SU-DHL-6 (cell line): ENCODE measurements around the gene ZFYVE27.
A peak's percentile ranks its signal among the peaks of the same experiment; 100 is the strongest.

Experiments
- H2AFZ ChIP-seq: fragments of 200-600 bp; sonication (generic); 2 replicates; pipeline ENCODE4 v1.6.1; 2014; ENCODE audit warnings: low read depth, mild to moderate bottlenecking, moderate library complexity, mixed read lengths, antibody characterized with exemption, low read length; ENCODE audit not compliant: severe bottlenecking
- H3F3A ChIP-seq: fragments of 200-600 bp; shearing (Covaris generic); 2 replicates; pipeline ENCODE4 v1.6.0; 2016; ENCODE audit warnings: antibody characterized with exemption, mild to moderate bottlenecking; ENCODE audit not compliant: insufficient read depth
- H3K27ac ChIP-seq: fragments of 200-600 bp; sonication (generic); 2 replicates; pipeline ENCODE4 v1.5.1; 2016; ENCODE audit warnings: low read depth, mild to moderate bottlenecking, low read length, moderate library complexity, mixed read lengths
- H3K27me3 ChIP-seq: fragments of 200-600 bp; sonication (generic), shearing (Covaris generic); 2 replicates; pipeline ENCODE4 v1.6.0; 2014; ENCODE audit warnings: mild to moderate bottlenecking, low read length
- H3K36me3 ChIP-seq: fragments of 200-600 bp; sonication (generic); 2 replicates; pipeline ENCODE4 v1.6.1; 2014; ENCODE audit warnings: mild to moderate bottlenecking, low read length, mixed read lengths
- H3K4me2 ChIP-seq: fragments of 300-600, 200-600 bp; shearing (Covaris generic), sonication (generic); 2 replicates; pipeline ENCODE4 v1.6.0; 2014; ENCODE audit warnings: low read length, low read depth, mild to moderate bottlenecking; ENCODE audit not compliant: poor library complexity, severe bottlenecking
- H3K4me3 ChIP-seq: fragments of 200-600 bp; sonication (generic); 2 replicates; pipeline ENCODE4 v1.5.1; 2014; ENCODE audit warnings: antibody characterized with exemption, low read length, mild to moderate bottlenecking, mixed read lengths; ENCODE audit not compliant: insufficient read depth, poor library complexity, severe bottlenecking
- H3K79me2 ChIP-seq: fragments of 200-600 bp; sonication (generic); 2 replicates; pipeline ENCODE4 v1.6.1; 2014; ENCODE audit warnings: mild to moderate bottlenecking, low read length, moderate library complexity; ENCODE audit not compliant: insufficient read depth
- H3K9ac ChIP-seq: fragments of 200-600 bp; sonication (generic); 2 replicates; pipeline ENCODE4 v1.7.0; 2014; ENCODE audit warnings: mild to moderate bottlenecking, low read length
- H3K9me2 ChIP-seq: fragments of 200-600 bp; sonication (generic); replicated peaks from 2 replicates; pipeline ENCODE4 v1.6.1; 2014; ENCODE audit warnings: low read length; ENCODE audit not compliant: insufficient read depth
- H3K9me3 ChIP-seq: fragments of 200-600 bp; sonication (generic); 2 replicates; pipeline ENCODE4 v1.6.1; 2014; ENCODE audit warnings: low read length, mixed read lengths; ENCODE audit not compliant: insufficient read depth
- H4K20me1 ChIP-seq: fragments of 200-600 bp; sonication (generic); 2 replicates; pipeline ENCODE4 v1.6.1; 2014; ENCODE audit warnings: low read depth, mild to moderate bottlenecking, antibody characterized with exemption, low read length, moderate library complexity, mixed read lengths
- EZH2phosphoT487 ChIP-seq: fragments of 200-600 bp; sonication (generic), shearing (Covaris generic); conservative IDR thresholded peaks from 2 replicates; pipeline ENCODE4 v1.6.1; 2018; ENCODE audit warnings: mild to moderate bottlenecking, antibody characterized with exemption, low read length, moderate library complexity, mixed read lengths
- TF ChIP-seq, protein P1 (sequence below): fragments of 200-600 bp; sonication (generic); IDR thresholded peaks from one replicate; pipeline ENCODE4 v1.5.1; 2017; ENCODE audit warnings: antibody characterized with exemption, mild to moderate bottlenecking, low read length, moderate library complexity; ENCODE audit not compliant: insufficient read depth, poor library complexity, severe bottlenecking

The ZFYVE27 gene

DNA sequence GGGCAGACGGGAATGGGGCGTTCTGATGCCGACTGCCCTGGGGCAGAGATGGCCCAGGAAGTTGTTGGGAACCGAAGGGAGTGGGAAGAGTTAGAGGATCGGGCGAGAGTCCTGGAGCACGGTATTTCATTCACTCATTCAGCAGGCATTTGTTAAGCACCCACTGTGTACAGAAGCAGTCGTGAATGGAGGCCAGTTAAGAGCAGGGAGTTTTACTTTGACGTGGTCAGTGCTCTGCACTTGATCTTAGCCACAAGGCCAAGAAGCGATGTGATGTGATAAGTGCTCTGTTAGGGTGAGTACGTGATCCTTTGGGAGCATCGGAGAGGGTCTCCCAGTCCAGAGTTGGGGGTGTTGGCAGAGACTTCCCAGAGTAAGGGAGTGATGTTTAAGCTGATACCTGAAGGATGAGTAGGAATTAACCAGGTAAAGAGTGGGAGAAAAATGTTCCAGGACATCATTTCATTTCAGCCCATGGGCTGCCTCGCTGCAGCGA lies 890 bp downstream of the ZFYVE27 start:
- no peaks in the 10 kb centered on the region for H3F3A ChIP-seq
- H3K79me2 ChIP-seq: peaks cover 34% of the 10 kb centered on the region
- no peaks in the 10 kb centered on the region for H4K20me1 ChIP-seq
- H3K4me2 ChIP-seq: peak overlapping the region; percentile 68
- TF ChIP-seq, protein P1, sequence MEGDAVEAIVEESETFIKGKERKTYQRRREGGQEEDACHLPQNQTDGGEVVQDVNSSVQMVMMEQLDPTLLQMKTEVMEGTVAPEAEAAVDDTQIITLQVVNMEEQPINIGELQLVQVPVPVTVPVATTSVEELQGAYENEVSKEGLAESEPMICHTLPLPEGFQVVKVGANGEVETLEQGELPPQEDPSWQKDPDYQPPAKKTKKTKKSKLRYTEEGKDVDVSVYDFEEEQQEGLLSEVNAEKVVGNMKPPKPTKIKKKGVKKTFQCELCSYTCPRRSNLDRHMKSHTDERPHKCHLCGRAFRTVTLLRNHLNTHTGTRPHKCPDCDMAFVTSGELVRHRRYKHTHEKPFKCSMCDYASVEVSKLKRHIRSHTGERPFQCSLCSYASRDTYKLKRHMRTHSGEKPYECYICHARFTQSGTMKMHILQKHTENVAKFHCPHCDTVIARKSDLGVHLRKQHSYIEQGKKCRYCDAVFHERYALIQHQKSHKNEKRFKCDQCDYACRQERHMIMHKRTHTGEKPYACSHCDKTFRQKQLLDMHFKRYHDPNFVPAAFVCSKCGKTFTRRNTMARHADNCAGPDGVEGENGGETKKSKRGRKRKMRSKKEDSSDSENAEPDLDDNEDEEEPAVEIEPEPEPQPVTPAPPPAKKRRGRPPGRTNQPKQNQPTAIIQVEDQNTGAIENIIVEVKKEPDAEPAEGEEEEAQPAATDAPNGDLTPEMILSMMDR: no peak
- no peak for TF ChIP-seq EZH2phosphoT487
- peak overlapping the region; percentile 60 for H2AFZ ChIP-seq
- H3K9me3 ChIP-seq: no peaks in the 10 kb centered on the region
- H3K27me3 ChIP-seq: no peaks in the 10 kb centered on the region
- H3K9ac ChIP-seq: peak overlapping the region; percentile 88
- H3K36me3 ChIP-seq: 0 out of 2 replicates have a peak, but pooled peaks cover 6% of the 10 kb centered on the region
- H3K9me2 ChIP-seq: no peaks in the 10 kb centered on the region
- H3K4me3 ChIP-seq: peak overlapping the region; percentile 77
- H3K27ac ChIP-seq: no peak overlapping the region

GRCh38 chr10:97738616-97739015 lies 1.7 kb downstream of the ZFYVE27 start:
- H2AFZ ChIP-seq: no peak overlapping the region
- H3K4me2 ChIP-seq: no peak overlapping the region
- H3K9ac ChIP-seq: no peak overlapping the region
- TF ChIP-seq, protein P1: no peak
- no peak for TF ChIP-seq EZH2phosphoT487
- H3K27ac ChIP-seq: no peak overlapping the region
- 0 out of 2 replicates have a peak, but pooled peaks cover 6% of the 10 kb centered on the region for H3K36me3 ChIP-seq
- no peaks in the 10 kb centered on the region for H4K20me1 ChIP-seq
- no peak overlapping the region for H3K4me3 ChIP-seq
- no peaks in the 10 kb centered on the region for H3F3A ChIP-seq
- H3K27me3 ChIP-seq: no peaks in the 10 kb centered on the region
- H3K79me2 ChIP-seq: peaks cover 38% of the 10 kb centered on the region
- H3K9me2 ChIP-seq: no peaks in the 10 kb centered on the region
- H3K9me3 ChIP-seq: no peaks in the 10 kb centered on the region

- Histone ChIP-seq H3K4me3 (no peak overlapping the region), H3K27ac (no peak overlapping the region), H3K4me2 (no peak overlapping the region), H3F3A (no peaks in the 10 kb centered on the region), H3K27me3 (no peaks in the 10 kb centered on the region), H2AFZ (no peak overlapping the region), H3K79me2 (peaks cover 38% of the 10 kb centered on the region), H4K20me1 (no peaks in the 10 kb centered on the region), H3K36me3 (0 out of 2 replicates have a peak, but pooled peaks cover 6% of the 10 kb centered on the region), H3K9me3 (no peaks in the 10 kb centered on the region), H3K9ac (no peak overlapping the region), H3K9me2 (no peaks in the 10 kb centered on the region)
- TF ChIP-seq EZH2phosphoT487: no peak
- TF ChIP-seq, protein P1: no peak
Measured at GRCh38 chr10:97740613-97741012, 3.7 kb downstream of the ZFYVE27 start.
